GM18507 (cell line): ENCODE data around the gene NCAN.
A peak's percentile ranks its signal among the peaks of the same experiment; 100 is the strongest.

Experiments used
- DNase-seq: peaks from one replicate; pipeline ENCODE4 v3.0.0; 2011; ENCODE audit warnings: low read depth; ENCODE audit not compliant: insufficient read length; ENCODE audit errors: extremely low spot score
- FAIRE-seq: peaks from 2 replicates; lab custom pipeline; 2011; peaks lifted over from hg19 to GRCh38; lab: Jason Lieb, UNC

Gene NCAN

GRCh38 chr19:19192078-19192882, 19.5 kb upstream of the NCAN start, which contains the start of the genes BORCS8 and RFXANK:
Gene BORCS8 (minus strand): TSS chr19:19192152. CDS start chr19:19192117, 35 bp downstream.
Gene RFXANK (plus strand): TSS chr19:19192258. CDS start chr19:19193947, 1,689 bp downstream.
- peak; percentile 92 for DNase-seq
- FAIRE-seq: peak; percentile 100

GRCh38 chr19:19192910-19193423, 18.8 kb upstream of the NCAN start:
- DNase-seq (no peak), FAIRE-seq (no peak)

- no peak for DNase-seq
Observed at GRCh38 chr19:19193926-19194325, 17.8 kb upstream of the NCAN start.

GRCh38 chr19:19201697-19202630, 9.8 kb upstream of the NCAN start:
- FAIRE-seq (peak; percentile 29), DNase-seq (no peak)

More at GRCh38 chr19:19193926-19194325, 17.8 kb upstream of the NCAN start:
- no peak for FAIRE-seq

DNA sequence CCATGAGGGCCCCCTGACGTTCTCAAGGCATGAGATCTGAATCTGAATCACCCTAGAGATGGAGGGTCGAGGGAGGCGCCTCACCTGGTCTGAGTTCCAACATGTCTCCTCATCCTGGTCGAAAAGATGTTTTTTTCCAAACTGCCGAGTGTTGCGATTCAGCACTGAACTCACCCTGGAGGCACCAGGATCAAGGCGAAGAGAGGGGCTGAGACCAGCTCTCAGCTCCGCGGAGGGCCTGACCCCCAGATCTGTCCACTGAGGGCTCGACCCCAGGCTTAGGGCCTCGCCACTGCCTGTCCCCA, 9.1 kb upstream of the NCAN start:
- no peak for FAIRE-seq
- no peak for DNase-seq

DNA sequence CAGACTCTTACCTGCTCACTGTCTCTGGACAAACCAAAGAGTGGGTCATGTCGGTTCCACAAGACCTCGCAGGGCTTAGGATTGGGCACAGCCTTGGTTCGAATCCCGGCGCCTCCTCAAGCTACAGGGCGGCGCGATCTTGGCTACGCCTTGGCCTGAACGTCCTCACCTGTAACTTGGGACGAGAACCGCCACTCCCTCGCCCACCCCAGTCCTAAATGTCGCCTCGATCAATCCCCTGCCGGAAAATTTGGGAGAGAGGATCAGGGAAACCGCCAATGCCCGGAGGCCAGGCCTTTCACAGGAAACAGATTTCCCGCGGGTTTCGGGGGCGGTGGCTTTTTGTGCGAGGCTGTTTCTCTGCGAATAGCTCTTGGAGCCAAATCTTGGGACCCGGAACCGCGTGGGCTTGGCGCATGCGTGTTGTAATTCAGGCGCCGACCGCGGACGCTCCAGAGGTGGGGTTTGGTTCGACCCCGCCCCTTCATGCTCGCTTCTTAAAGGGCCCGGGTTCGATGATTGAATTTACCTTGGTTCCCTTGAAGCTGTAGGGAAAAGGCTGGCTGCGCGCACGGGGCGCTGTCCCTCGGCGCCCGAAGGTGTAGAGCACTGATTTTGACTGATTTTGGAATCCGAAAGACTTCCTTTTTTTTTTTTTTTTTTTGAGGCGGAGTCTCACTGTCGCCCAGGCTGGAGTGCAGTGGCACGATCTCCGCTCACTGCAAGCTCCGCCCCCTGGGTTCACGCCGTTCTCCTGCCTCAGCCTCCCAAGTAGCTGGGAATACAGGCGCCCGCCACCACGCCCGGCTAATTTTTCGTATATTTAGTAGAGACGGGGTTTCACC, 8.5 kb upstream of the NCAN start, which contains the start of gene NR2C2AP:
TSS of gene NR2C2AP (minus strand) at position 403 of the 845 bp plus-strand sequence. CDS start at position 49, 354 bp downstream.
- DNase-seq (peak; percentile 97), FAIRE-seq (peak; percentile 97)

DNA sequence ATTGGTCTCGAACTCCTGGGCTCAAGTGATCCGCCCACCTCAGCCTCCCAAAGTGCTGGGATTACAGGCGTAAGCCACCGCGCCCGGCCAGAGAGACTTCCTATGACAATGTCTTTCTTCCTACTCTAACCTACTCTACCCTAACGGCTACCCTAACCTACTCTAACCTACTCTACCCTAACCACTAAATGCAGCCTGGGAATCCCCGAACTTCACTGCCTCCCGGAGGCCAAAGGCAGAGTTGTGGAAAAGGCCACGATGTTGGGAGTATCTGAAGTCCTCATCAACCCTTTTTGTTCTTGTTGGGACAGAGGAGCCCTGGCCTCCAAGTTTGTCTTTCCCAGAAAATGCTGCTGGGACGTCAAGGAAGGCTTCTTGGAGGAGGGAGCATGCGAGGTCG, 7.6 kb upstream of the NCAN start:
- DNase-seq: no peak
- no peak for FAIRE-seq

DNA sequence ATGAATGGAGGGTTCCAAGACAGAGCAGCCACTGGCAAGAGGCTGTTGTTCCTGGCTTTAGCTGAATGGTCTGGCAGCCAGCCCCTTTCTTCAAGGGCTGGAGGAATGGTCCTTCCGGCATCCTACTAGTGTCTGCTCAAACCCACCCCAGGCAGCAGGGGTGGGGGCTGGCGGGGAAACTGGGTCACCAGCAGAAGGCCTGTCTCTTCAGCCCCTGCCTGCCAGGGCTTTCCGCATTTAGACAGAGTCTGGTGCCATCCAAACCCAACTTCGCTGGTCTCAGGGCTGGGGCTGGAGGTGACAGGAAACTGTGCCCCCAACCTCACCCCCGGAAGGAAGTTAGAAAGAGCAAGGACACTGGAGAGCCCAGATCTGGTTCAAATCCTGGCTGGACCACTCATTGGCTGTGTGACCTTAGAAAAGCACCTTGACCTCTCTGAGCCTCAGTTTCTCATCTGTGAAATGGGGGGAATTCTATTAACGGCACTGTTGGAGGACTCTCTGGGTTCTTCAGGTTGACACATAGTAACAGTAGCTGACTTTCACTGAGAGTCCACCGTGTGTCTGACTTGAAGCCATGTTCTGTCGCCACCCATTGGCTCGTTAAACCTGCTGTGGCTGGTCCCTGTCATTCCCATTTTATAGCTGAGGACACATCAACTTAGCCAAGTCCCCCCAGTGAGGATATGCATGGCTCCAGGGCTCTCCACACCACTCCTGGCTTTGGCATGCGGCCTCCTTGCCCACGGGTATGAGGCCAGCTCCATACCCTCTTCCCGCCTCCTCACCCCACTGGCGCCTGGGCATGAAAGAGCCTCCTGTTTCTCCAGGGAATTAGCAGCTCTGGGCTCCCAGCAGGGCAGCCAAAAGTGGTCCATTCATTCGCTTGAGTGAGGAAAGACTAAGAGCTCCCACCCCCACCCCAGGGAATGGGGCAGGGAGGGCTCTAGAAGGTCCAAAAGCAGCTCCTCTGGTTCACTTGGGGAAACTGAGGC, 6.0 kb upstream of the NCAN start:
- FAIRE-seq: no peak
- DNase-seq: no peak

GRCh38 chr19:19206938-19207337, 4.8 kb upstream of the NCAN start:
- FAIRE-seq: no peak

DNA sequence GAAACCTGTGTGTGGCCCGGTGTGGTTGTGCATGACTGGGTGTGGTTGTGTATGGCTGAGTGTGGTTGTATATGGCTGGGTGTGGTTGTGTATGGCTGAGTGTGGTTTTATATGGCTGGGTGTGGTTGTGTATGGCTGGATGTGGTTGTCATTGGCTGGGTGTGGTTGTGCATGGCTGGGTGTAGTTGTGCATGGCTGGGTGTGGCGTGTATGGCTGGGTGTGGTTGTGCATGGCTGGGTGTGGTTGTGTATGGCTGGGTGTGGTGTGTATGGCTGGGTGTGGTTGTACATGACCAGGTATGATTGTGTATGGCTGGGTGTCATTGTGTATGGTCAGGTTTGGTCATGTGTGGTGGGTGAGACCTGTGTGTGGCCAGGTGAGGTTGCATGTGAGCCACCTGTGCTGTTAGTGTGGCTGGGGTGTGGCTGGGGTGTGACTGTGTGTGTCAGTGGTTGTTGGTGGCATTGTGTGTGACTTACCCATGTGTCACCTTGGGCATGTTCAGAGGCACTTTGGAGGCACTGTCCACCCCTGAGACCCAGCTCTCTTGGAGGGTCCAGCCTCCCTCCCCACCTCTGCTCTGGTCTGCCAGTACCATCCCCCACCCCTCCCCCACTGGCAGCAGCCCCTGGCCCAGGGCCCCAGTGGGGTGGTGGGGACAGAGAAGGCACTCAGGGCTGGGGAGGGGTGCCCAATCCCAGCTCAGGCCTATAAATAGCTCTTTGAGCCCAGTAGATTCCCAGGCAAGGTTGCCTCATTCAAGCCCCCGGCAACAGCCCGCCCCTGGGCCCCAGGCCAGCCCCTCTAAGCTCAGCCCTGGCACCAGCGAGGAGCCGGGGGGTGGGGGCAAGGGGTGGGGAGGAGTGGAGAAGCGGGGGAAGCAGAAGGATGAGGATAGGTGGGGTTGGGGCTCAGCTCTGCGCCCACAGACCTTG, 3.9 kb upstream of the NCAN start:
- DNase-seq: no peak
- FAIRE-seq: no peak

More at GRCh38 chr19:19206938-19207337, 4.8 kb upstream of the NCAN start:
- DNase-seq: no peak

DNA sequence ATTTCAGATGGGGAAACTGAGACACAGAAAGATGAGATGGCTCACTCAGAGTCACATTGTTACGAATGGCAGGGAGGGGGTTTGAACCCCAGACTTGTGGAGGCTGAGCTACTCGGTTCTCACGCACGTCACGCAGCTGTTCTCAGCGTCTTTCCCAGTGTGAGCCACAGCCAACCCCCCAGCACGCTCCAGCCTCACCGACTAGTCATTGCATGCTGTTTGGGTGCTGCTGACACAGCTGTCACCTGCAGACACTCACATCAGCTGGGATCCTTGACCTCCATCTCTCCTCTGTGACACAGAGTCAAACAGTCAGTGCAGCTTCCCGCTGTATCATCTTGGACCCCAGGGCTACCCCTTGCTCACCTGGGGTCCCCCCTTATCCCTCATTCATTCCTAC, 2.4 kb upstream of the NCAN start:
- no peak for FAIRE-seq
- DNase-seq: no peak

- DNase-seq (no peak), FAIRE-seq (no peak)
Observed at GRCh38 chr19:19212916-19213315, 1.2 kb downstream of the NCAN start.

DNA sequence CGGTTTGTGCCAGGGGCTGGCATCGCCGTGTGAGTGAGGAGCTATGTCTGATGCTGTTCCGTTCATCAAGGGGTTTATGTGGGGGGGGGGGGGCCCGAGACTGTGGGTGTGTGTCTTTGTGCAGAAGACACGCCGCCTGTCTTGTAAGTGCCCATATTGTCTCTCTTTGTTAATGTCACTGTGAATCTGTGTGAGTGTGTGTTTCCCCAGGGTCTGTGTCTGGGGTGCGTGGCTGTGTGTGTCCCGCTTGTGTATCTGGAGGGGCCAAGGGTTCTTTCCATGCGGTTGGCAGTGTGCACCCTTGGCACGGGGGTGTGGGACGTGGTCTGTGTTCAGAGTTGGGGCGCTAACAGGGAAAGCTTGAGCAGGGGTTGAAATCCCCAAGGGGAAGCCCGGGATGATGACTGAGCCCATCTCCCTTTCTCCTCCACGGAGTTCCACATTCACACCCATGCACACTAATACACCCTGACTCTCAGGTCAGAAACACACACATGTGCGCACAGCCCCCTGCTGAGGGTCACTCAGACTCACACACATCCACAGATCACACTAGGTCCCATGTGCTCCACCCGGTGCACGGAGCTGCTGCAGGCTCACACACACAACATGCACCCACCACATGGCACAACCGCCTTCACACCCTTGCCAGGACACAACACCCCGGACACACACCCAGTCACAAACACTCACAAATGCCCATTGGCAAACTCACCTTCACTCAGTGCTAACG, 1.8 kb downstream of the NCAN start:
- FAIRE-seq: no peak
- DNase-seq: no peak

DNA sequence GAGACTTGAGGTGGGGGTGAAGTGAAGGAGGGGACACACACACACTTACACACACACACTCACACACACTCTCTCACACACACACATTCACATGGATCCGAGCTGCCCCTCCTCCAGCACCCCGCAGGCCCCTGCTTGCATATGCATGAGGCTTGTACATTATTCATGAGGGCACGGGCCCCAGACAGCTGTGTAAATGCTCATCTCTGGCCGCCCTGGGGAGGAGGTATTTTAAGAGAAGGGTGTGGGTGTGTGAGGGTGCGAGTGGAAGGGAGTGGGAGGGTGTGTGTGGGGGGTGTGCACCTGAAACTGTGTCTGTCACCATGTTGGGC, 2.4 kb downstream of the NCAN start:
- DNase-seq (no peak), FAIRE-seq (no peak)

DNA sequence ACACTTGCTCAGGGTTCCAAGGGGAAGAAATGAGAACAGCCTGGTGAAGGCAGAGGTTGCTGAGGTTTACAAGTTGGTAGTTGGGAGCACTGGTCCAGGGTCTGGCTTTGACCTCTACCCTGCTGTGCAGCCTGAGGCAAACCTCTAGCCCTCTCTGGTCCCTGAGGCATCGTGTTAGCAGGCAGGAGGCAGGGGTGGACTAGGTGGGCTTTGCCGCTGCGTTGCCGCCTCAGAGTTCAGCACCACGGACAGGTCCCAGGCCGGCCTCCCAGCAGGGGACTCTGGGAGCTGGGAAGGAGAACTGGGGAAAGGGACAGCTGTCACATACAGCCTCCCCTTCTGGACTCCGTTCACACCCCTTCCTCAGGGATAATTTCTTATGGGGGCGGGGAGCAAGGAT, 3.1 kb downstream of the NCAN start:
- DNase-seq: no peak
- no peak for FAIRE-seq

DNA sequence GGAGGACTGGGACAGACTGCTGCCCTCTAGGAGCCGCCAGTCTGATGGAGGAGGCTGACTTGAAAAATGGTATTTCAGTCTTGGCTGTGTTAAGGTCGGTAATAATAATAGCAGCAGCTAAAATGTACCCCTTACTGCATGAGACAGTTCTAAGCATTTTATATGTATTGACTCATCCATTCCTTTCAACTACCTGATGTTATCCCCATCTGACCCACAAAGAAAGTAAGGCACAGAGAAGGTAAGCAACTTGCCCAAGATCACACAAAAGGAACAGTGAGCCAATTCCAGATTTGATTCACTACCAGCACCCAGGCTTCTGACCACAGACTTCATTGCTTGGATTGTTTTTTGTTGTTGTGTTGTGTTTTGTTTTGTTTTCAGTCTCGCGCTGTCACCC, 4.0 kb downstream of the NCAN start:
- DNase-seq (no peak), FAIRE-seq (no peak)

DNA sequence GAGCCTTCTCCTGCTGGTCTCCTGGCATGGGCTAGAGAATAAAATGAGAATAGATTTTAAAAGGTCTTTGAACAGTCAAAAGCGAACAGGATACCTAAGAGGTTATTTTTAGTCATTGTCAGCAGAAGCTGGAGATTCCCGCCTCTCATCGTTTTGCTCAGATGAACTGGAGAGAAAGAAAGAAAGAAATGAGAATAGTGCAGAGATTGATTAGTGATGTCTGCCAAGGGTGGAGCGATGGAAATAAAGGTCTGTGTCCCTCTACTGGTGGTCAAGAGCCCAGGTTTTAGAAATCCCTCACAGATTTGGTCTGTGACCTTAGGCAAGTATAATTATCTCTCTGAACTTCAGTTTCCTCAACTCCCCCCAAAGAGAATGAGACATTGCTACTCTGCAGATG, 5.3 kb downstream of the NCAN start:
- DNase-seq (no peak), FAIRE-seq (peak; percentile 35)
